Measurements from ENCODE around the gene ARHGEF28.

Gene ARHGEF28

GRCh38 chr5:73746608-73747007, 120.6 kb downstream of the ARHGEF28 start:
- DNase-seq (ENCODE audit: low spot score), result no peak

- no peak for DNase-seq (ENCODE audit: low spot score)
Measured at GRCh38 chr5:73747696-73748380, 121.8 kb downstream of the ARHGEF28 start.

DNA sequence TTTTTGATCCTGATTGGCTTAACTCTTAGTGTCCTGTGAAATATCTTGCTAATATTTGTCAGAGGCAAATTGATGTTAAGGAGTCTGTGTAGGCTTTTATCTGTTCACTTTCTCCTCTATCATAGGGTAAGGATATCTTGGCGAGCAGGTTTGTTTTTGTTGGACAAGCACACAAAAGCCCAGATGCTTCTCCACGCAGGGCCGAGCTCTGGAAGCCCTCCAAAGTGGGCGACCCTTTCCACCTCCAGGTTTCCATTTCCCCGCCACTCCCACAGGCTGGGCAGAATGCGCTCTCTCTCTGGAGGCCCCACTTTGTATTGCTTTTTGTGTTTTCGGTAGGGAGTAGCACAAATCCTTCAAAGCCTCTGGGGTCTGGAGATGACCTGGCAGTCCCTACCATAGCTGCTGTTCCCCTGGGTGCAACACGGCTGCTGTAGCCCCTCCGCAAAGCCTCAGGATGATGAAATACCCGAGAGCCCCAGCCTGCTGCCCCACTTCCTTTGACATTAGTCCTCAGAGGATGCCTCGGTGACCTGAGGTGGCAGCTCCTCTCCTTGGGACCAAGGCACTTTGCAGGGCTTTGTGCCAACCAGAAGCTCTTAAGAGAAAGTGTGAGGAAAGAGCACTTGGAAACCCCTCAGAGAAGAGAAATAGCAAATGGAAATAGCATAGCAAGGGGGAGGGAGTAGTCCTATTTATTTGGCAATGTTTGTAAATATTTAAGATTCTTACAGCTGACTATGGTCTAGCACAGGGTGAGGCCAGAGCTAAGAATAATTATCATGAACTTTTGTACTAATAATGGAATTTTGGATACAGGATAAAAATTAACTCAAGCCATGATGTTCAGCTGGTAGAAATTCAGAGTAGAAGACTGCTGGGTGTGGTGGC, 122.8 kb downstream of the ARHGEF28 start:
- no peak for DNase-seq (ENCODE audit: low spot score)

DNA sequence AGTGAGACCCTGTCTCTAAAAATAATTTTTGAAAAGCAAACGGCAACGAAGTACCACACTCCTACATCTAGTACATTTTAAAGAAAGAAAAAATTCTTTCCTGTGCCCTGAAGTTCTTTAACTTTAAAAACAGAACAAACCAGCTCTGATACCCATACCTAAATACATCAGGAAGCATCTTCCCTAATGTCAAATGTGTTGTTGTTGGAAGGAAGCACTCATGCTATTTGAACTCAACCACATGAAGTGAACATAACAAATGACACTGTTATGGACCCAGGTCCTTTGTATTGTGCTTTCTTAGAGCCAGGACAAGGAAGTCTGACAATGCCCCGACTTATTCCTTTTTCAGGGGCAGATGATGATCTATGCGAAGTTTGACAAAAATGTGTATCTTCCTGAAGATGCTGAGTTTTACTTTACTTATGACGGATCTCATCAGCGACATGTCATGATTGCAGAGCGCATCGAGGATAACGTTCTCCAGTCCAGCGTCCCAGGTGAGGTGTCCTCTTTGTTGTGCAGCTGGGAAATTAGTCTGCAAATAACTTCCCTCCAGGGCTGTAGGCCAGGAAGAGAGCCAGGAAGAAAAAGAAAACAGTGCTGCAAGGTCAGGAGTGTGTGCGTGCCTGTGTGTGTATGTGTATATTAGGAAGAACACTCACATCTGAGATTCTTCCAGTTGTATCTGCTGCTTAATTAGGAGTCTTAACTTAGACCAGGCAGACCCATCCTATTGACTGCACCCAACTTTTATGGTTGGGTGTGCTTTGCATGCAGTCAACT, 123.7 kb downstream of the ARHGEF28 start:
- no peak for DNase-seq (ENCODE audit: low spot score)

DNA sequence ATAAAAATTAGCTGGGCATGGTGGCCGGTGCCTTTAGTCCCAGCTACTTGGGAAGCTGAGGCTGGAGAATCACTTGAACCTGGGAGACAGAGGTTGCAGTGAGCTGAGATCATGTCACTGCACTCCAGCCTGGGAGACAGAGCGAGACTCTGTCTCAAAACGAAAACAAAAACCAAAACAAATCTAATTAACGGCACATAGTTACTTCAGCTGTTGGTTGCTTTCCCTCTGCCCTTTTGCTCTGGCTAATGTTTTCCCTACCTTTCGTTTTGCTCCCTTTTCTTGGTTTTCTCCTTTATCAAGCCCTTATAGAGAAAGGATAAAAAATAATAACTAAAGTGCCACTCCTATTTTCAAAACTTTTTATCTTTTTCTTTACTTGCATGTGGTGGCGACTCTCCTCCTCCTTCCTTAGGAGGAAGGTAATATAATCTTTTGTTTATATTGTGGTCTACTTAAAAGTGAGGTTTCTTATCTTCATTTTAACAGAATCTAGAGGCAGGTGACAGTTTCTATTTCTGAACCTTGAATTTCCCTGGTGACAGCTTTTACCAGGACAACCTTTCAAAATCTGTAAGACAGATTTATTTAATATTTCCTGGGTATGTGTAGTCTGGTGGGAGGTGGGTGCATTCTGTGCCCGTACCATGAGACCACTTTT, 125.4 kb downstream of the ARHGEF28 start:
- DNase-seq (ENCODE audit: low spot score), result no peak

GRCh38 chr5:73754254-73754653, 128.3 kb downstream of the ARHGEF28 start:
- no peak for DNase-seq (ENCODE audit: low spot score)

DNA sequence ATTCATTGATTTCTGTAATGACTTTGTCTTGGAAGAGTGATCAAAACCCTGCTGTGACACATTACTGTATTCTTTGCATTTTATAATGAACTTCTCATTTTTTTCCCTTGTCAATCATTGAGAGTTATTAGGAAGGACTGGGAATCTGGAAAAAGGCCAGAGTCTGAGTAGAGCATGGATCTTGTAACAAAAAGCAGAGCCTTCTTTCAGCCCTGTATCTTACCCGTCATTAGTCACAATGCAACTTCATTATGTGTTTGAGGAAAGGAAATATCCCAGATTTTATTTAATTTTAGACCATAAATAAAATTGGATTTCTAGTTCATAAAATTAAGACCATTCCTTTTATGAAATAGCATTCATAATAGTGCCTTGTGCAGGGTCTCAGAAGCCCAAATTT, 131.4 kb downstream of the ARHGEF28 start:
- no peak for DNase-seq (ENCODE audit: low spot score)

- DNase-seq (ENCODE audit: low spot score), result no peak
Measured at GRCh38 chr5:73759771-73760170, 133.8 kb downstream of the ARHGEF28 start.

GRCh38 chr5:73763300-73764032, 137.5 kb downstream of the ARHGEF28 start:
- DNase-seq (ENCODE audit: low spot score), result no peak

DNA sequence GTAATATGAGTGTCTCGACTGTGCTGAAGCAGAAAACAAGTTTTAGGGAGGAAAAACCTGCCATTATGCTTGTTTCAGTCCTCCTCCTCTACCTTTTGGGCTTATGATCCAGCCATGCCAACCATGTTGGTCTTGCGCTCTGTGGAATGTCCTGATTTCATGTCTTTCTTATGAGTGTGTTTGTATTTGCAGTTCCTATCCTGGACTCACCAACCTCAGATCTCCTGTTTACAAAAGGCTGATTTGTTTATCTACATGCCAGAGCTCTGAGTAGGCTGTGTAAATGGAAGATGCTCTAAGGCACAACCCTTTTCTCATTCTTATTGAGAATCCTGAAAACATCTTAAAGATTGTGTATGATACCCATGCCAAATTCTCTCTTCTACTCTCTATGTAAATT, 138.6 kb downstream of the ARHGEF28 start:
- DNase-seq (ENCODE audit: low spot score), result no peak

- no peak for DNase-seq (ENCODE audit: low spot score)
Measured at GRCh38 chr5:73764996-73765395, 139.0 kb downstream of the ARHGEF28 start.

- DNase-seq (ENCODE audit: low spot score), result no peak
Measured at GRCh38 chr5:73766902-73767301, 140.9 kb downstream of the ARHGEF28 start.

- no peak for DNase-seq (ENCODE audit: low spot score)
Measured at GRCh38 chr5:73770172-73771025, 144.4 kb downstream of the ARHGEF28 start.

DNA sequence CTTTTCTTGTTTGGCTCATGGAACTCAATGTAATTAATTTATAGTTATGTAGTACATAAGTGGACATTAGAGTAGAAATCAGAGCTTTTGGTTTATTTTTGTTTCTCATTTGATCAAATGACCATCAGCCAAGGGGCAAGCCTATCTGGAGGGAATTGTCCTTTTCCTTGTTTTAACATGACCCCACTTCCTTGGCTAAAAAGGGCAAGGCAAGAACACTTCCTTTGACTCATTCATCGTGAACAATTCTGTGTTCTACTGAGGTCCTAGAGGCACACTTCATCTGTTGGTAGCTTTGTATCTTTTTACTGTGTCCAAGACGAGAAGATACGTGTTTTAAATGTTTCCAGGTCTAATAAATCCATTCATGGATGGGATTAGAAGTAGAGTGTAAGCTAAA, 148.9 kb downstream of the ARHGEF28 start:
- DNase-seq (ENCODE audit: low spot score), result no peak

DNA sequence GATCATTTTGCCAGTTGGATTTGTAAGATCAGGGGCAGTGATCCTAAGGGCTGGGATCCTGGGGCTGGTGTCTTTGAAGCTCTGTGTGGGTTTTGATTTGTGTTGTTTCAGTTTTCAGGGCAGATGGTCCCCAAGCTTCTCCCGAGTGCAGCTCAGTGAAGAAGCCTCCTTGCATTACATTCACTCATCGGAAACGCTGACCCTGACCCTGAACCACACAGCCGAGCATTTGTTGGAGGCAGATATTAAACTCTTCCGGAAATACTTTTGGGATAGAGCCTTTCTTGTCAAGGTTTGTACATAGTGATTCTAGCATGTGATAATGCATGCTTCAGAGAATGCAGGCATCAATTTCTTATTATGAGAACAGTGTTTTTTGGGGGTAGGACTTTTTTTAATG, 150.4 kb downstream of the ARHGEF28 start:
- DNase-seq (ENCODE audit: low spot score), result no peak

- no peak for DNase-seq (ENCODE audit: low spot score)
Measured at GRCh38 chr5:73777192-73777591, 151.2 kb downstream of the ARHGEF28 start.

DNA sequence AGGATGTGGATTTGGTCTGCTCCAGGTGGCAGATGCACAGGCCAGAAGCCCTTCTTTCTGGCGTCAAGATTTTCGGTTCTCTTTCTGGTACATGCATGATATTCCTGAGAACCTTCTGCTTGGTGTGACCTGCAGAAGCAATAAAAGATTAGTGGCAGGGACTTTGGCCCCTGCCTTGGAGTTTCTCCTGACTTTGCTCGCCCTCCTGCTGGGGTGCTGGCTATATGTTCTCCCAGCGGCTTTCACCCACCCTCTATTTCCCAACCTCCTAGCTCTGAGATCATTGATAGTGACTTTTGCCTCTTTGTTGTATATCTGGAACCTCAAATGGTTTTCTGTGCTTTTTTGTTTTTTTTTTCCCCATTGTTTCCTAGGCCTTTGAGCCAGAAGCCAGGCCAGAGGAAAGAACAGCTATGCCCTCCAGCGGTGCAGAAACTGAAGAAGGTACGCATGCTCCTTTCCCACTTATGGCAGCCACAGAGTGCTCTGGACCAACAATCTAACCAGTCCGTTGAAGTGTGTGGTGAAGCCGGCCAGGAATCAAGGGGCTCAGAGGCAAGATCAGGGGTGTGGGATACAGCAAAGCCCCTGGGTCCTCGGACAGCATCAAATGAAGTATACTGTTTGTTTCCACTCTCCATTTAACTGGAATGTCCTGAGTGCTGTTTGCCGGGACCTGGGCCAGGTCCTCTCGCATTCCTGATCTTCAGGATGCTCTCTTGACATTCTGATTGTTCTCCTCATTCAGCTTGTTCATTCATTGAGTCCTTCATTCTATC, 154.5 kb downstream of the ARHGEF28 start:
- no peak for DNase-seq (ENCODE audit: low spot score)

DNA sequence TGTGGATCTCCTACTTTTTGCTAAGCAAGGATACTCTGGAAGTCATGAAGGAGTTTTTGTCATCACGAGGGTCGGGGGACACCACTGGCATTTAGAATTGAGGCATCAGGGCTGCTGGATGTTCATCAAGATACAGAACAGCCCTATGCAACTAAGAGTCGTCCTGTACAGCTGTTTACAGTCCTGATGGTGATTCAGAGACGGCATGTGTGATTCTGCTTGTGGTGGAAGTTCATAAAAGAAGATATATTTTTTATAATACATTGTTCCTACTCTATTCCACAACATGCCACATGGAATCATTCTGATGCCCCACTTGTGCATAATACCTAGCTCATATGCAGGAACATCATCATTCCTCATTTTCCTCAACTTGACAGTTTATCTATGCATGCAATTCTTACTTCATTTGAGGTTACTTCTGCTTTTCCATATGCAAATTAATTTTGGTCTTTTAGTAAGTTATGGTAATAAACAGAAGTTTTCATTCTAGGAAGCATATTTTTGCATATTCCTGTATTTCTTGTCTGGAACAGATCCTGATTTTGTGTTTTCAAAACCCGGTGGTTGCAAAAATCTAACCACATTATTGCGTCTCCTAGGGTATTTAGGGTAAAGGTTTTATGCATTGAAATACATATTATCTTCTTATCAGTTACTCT, 155.2 kb downstream of the ARHGEF28 start:
- no peak for DNase-seq (ENCODE audit: low spot score)

GRCh38 chr5:73783828-73784227, 157.8 kb downstream of the ARHGEF28 start:
- DNase-seq (ENCODE audit: low spot score), result no peak
